GM18861 (cell line): ENCODE data around the gene MCAT.
A peak's percentile ranks its signal among the peaks of the same experiment; 100 is the strongest.

Experiments
- ATAC-seq: cut with Tn5 transposase; IDR thresholded peaks from one replicate; pipeline ENCODE4 v1.9.1; 2021; ENCODE audit not compliant: unreplicated experiment

Gene MCAT

DNA sequence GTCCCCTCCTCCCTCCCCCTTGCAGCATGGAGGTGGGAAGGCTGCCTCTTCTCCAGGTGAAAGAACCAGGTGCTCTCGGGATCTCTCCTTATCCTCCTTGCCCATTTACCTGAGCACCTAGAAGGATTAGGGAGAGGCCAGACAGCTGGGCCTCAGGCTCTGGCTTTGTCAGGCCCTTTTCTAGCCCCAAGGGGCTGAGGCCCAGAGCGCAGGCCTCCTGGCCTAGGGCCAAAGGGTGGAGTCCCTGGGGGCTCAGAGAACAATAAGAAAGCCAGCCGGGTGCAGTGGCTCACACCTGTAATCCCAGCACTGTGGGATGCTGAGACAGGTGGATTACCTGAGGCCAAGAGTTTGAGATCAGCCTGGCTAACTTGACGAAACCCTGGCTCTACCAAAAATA, 48.6 kb downstream of the MCAT start:
- ATAC-seq, result no peak

DNA sequence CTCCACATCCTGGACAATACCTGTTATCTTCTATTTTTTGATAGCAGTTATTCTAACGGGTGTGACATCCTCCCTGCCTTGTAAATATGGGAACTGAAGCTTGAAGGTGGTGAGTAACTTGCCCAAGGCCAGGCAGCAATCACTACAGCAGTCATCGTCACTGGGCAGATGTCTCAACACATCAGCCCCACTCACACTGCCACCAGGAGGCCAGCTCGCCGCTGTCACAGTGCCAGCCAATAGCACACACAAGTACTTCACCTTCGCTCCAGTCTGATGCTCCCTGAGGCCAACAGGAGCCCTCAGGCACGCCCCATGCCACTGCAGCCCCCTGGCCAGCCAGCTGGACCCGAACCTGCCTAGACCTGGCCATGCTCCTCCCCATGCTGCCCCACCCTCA, 49.1 kb downstream of the MCAT start:
- ATAC-seq, result no peak

DNA sequence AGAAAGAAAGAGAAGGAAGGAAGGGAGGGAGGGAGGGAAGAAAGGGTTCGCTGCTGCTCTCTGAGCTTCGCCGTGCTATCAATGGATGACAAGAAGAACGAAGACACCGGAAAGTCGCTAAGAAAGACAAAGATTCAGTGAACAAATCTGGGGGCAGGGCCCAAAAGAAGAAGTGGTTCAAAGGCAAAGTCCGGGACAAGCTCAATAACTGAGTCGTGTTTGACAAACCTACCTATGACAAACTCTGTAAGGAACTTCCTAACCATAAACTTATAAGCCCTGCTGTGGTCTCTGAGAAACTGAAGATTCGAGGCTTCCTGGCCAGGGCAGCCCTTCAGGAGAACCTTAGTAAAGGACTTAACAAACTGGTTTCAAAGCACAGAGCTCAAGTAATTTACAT, 51.1 kb downstream of the MCAT start:
- no peak for ATAC-seq

DNA sequence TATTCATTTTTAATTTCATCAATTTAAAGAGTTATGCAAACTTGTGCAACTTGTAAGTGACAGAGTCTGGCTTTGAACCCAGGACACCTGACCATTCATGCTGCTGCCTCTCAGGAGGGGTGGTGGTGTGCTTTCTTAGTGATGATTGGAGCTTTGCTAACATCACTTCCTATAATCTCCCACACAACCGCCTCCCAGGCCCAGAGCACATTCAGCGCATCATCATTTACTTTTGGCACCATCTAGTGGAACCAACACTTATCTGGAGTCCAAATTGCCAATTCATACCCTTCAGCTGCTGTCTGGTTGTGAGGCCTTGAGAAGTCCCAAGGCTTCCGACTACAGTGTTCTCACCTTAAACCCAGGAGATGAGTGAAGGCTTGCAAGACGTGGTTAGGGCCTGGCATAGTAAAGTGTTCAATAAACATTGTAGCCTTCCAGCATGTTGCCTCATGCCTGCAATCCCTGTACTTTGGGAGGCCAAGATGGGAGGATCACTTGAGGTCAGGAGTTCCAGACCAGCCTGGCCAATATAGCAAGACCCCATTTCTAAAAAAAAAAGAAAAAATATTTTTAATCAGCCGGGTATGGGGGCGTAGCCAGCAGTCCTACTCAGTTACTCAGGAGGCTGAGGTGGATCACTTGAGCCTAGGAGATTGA, 52.9 kb downstream of the MCAT start:
- ATAC-seq, result no peak

DNA sequence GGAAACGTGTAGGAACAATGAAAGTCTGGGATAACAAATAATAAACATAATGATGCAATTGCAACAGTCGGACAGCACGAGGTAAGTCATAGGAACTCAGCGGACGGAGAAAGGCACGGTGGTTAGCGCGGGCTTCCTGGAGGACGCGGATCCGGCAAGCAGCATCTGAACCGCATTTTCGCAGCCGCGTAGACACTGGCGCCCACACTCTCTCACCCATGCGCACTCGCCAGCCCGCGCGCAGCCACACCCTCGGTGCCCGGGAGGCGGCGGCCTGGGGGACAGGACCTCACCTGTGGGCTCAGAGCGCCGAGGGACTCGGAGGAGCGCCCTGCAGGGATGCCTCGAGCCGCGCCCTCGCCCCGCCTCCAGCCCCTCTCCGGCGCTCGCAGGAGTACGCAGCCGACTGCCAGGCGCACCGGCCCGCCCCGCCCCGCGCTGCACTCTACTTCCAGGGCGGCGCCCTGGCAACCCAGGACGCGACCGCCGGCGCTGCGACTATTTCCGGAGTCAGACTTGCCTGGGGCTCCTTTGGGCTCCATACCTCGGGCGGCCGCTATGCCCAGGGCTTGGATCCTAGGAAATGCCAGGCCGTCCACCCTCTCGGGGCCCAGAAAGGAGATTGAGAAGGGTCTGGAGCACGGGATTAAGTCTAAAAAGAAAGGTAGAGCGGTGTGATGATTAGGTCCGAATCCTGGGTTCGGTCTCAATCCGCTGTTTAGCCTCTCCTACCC, 54.0 kb downstream of the MCAT start, which contains the start of gene TTLL1:
Gene TTLL1, minus strand, starts transcription at position 408 of the 734 bp plus-strand sequence. CDS start 13,805 bp downstream, outside the sequence.
- ATAC-seq, result peak; percentile 73

DNA sequence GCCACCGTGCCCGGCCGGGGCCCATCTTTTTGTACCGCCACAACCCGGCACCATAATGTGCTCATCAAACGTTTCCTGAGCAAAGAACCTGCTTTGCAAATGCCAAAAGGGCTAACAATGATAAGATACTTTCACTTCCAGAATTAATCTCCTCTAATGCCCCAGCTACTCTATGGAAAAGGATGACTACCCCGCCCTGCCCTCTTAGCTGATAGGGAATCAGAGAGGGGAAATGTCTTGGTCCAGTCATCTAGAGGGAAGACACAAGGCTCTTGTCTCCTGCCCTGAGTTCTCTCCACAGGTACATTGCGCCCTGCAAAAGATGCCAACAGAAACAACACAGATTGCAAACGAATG, 54.6 kb downstream of the MCAT start:
- ATAC-seq, result no peak

DNA sequence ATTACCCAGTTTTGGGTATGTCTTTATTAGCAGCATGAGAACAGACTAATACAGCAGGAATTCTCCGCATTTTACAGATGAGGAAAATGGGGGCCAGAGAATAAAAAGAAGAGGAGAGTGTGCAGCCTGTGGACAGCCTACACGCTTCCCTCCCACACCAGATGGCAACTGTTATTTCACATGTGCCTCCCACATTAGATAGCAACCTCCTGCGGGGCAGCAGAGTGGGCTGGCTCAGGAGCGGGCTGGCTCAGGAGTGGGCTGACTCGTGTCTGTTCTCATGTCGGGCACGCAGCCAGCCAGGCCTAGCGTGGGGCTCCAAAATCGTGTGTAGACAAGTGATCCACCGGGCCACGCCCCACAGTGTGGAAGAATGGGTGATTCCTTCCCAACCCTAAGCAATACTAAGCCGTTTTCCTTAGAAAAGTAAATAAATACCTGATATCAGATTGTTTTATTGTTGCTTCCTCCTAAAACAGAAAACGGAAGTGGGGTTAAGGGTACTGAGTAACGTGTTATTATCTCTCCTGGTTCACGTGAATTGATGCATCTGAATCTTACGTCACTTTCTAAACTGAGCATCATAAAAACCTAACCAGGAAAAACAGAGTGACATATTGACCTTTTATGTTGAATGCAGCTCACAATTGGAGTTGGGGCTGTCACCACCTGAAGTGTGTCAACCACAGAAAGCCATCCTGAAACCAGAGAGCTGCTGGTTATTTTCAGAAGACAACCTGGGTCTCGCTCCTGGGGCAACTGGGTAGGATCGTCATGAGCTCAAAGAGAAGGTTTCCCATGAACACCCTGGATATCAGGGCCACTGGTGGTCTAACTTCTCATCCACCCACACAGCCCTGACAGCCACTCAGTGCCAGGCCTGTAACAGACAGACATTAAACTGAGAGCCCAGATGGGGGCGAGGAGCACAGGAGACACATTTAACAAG, 57.3 kb downstream of the MCAT start:
- ATAC-seq, result no peak
